H9 (cell line): Measurements from ENCODE around the gene LIPA. TPM values are rescaled to one million over a fixed set of nuclear protein-coding genes. Genes with fewer than 3 reads are reported as not detected.

Source experiments
- DNase-seq: peaks from one replicate; pipeline ENCODE4 v3.0.0-alpha.2; 2017
- H2AFZ ChIP-seq: one replicate; pipeline ENCODE4 v1.6.1; 2013; ENCODE audit warnings: mild to moderate bottlenecking, low read length, control low read depth, moderate library complexity
- H2AK5ac ChIP-seq: 2 replicates; pipeline ENCODE4 v1.6.1; 2013; ENCODE audit warnings: low read length, control low read depth, mixed read lengths; ENCODE audit not compliant: insufficient read length
- H2BK120ac ChIP-seq: one replicate; pipeline ENCODE4 v1.6.1; 2013; ENCODE audit warnings: low read depth, mild to moderate bottlenecking, low read length, control low read depth, inconsistent platforms; ENCODE audit not compliant: poor library complexity, severe bottlenecking
- H2BK12ac ChIP-seq: 2 replicates; pipeline ENCODE4 v1.6.1; 2013; ENCODE audit warnings: low read length, control low read depth, mixed read lengths, low read depth; ENCODE audit not compliant: insufficient read length
- H2BK15ac ChIP-seq: 2 replicates; pipeline ENCODE4 v1.6.1; 2013; ENCODE audit warnings: low read depth, low read length, control low read depth
- H2BK20ac ChIP-seq: one replicate; pipeline ENCODE4 v1.6.1; 2013; ENCODE audit warnings: low read depth, mild to moderate bottlenecking, low read length, control low read depth, inconsistent platforms; ENCODE audit not compliant: poor library complexity, severe bottlenecking
- H2BK5ac ChIP-seq: 2 replicates; pipeline ENCODE4 v1.6.1; 2013; ENCODE audit warnings: low read length, control low read depth, mixed read lengths; ENCODE audit not compliant: insufficient read length
- H3K14ac ChIP-seq: 2 replicates; pipeline ENCODE4 v1.6.1; 2013; ENCODE audit warnings: low read length, control low read depth; ENCODE audit not compliant: insufficient read depth
- H3K18ac ChIP-seq: 2 replicates; pipeline ENCODE4 v1.6.1; 2013; ENCODE audit warnings: low read depth, mild to moderate bottlenecking, mixed read lengths, low read length, control low read depth; ENCODE audit not compliant: insufficient read length
- H3K23ac ChIP-seq: 2 replicates; pipeline ENCODE4 v1.6.1; 2013; ENCODE audit warnings: low read length, control low read depth, mixed read lengths, low read depth; ENCODE audit not compliant: insufficient read length
- H3K23me2 ChIP-seq: 2 replicates; pipeline ENCODE4 v1.6.1; 2013; ENCODE audit warnings: low read depth, mild to moderate bottlenecking, mixed read lengths, low read length, control low read depth; ENCODE audit not compliant: insufficient read length, poor library complexity, severe bottlenecking
- H3K27ac ChIP-seq: 2 replicates; pipeline ENCODE4 v1.5.1; 2013; ENCODE audit warnings: low read length, control low read depth, mixed read lengths, low read depth; ENCODE audit not compliant: insufficient read length
- H3K27me3 ChIP-seq: 2 replicates; pipeline ENCODE4 v1.6.1; 2013; ENCODE audit warnings: low read length, control low read depth, inconsistent platforms; ENCODE audit not compliant: insufficient read depth
- H3K4ac ChIP-seq: 2 replicates; pipeline ENCODE4 v1.6.1; 2013; ENCODE audit warnings: low read depth, mild to moderate bottlenecking, control low read depth, inconsistent platforms, low read length, moderate library complexity
- H3K4me1 ChIP-seq: 2 replicates; pipeline ENCODE4 v1.6.1; 2013; ENCODE audit warnings: low read length, control low read depth, inconsistent platforms; ENCODE audit not compliant: insufficient read depth
- H3K4me2 ChIP-seq: 2 replicates; pipeline ENCODE4 v1.6.1; 2013; ENCODE audit warnings: low read length, control low read depth, mixed read lengths; ENCODE audit not compliant: insufficient read length, insufficient read depth
- H3K56ac ChIP-seq: 2 replicates; pipeline ENCODE4 v1.6.1; 2013; ENCODE audit warnings: low read depth, mild to moderate bottlenecking, mixed read lengths, low read length, control low read depth; ENCODE audit not compliant: insufficient read length
- H3K79me1 ChIP-seq: 2 replicates; pipeline ENCODE4 v1.6.1; 2013; ENCODE audit warnings: low read depth, mild to moderate bottlenecking, moderate library complexity, low read length, control low read depth, inconsistent platforms; ENCODE audit not compliant: insufficient read depth, poor library complexity, severe bottlenecking
- H3K79me2 ChIP-seq: 2 replicates; pipeline ENCODE4 v1.6.1; 2013; ENCODE audit warnings: low read length, control low read depth, inconsistent platforms; ENCODE audit not compliant: insufficient read depth
- H3K9ac ChIP-seq: 2 replicates; pipeline ENCODE4 v1.6.1; 2013; ENCODE audit warnings: low read length, control low read depth, mixed read lengths; ENCODE audit not compliant: insufficient read length; ENCODE audit errors: extremely low read depth
- H3K9me3 ChIP-seq: one replicate; pipeline ENCODE4 v1.6.1; 2013; ENCODE audit warnings: low read depth, low read length, inconsistent platforms; ENCODE audit not compliant: control insufficient read depth
- H3T11ph ChIP-seq: one replicate; pipeline ENCODE4 v1.6.1; 2013; ENCODE audit warnings: mild to moderate bottlenecking, low read length, control low read depth, inconsistent platforms
- H4K20me1 ChIP-seq: one replicate; pipeline ENCODE4 v1.6.1; 2013; ENCODE audit not compliant: control insufficient read depth, insufficient read length, insufficient read depth
- H4K5ac ChIP-seq: 2 replicates; pipeline ENCODE4 v1.6.1; 2013; ENCODE audit warnings: low read depth, mild to moderate bottlenecking, mixed read lengths, low read length, control low read depth; ENCODE audit not compliant: insufficient read length
- H4K8ac ChIP-seq: replicated peaks from 2 replicates; pipeline ENCODE4 v1.6.1; 2013; ENCODE audit warnings: low read length, control low read depth, mixed read lengths, low read depth; ENCODE audit not compliant: insufficient read length
- H4K91ac ChIP-seq: 2 replicates; pipeline ENCODE4 v1.6.1; 2013; ENCODE audit warnings: low read depth, mild to moderate bottlenecking, moderate library complexity, mixed read lengths, low read length, control low read depth; ENCODE audit not compliant: insufficient read length
- H3K27ac Mint-ChIP-seq, 3 experiments: 2 replicates in 2 of 3; 3 replicates in 1 of 3; pipeline ENCODE4 v1.8.0; 2020 to 2021; ENCODE audit warnings: mixed read lengths in 3 of 3, mild to moderate bottlenecking in 1 of 3, moderate library complexity in 1 of 3
- H3K27me3 Mint-ChIP-seq: 2 replicates; pipeline ENCODE4 v1.8.0; 2021; ENCODE audit warnings: low read depth, mild to moderate bottlenecking, moderate library complexity, mixed read lengths
- H3K36me3 Mint-ChIP-seq, 3 experiments: 2 replicates in 2 of 3; 3 replicates in 1 of 3; pipeline ENCODE4 v1.8.0; 2020 to 2021; ENCODE audit warnings: low read depth in 3 of 3, mixed read lengths in 3 of 3; ENCODE audit not compliant: insufficient read depth in 1 of 3
- H3K4me1 Mint-ChIP-seq, 2 experiments: 2 replicates each; pipeline ENCODE4 v1.8.0; 2020; ENCODE audit warnings: mixed read lengths in 2 of 2
- H3K4me3 Mint-ChIP-seq, 2 experiments: 2 replicates in 1 of 2; 3 replicates in 1 of 2; pipeline ENCODE4 v1.8.0; 2020 to 2021; ENCODE audit warnings: mild to moderate bottlenecking in 2 of 2, mixed read lengths in 2 of 2, moderate library complexity in 1 of 2
- H3K9me3 Mint-ChIP-seq, 2 experiments: 2 replicates in 1 of 2; 3 replicates in 1 of 2; pipeline ENCODE4 v1.8.0; 2020; ENCODE audit warnings: mild to moderate bottlenecking in 2 of 2, mixed read lengths in 2 of 2, moderate library complexity in 1 of 2
- WGBS: extraction: QIAGEN DNeasy Blood & Tissue Kit; methylation state at CpG from one replicate; pipeline ENCODE4 v1.1.7; 2013; ENCODE audit warnings: missing lambda C conversion rate, low lambda C conversion rate, mixed read lengths; ENCODE audit not compliant: insufficient read length; ENCODE audit errors: extremely low coverage; 5-methylcytosine and 5-hydroxymethylcytosine counted together
- total RNA-seq: library from RNA; stranded (reverse); gene quantifications from 2 replicates; pipeline ENCODE4 v1.2.1, GENCODE V29; 2021
- TF ChIP-seq, protein P1 (sequence below): fragments of 200-600 bp; sonication (generic); conservative IDR thresholded peaks from 3 replicates; pipeline ENCODE4 v1.8.0; 2021; ENCODE audit warnings: antibody characterized with exemption, mild to moderate bottlenecking

Gene LIPA
- total RNA-seq, 1 experiment from 2014 or later, result 20.9 TPM

DNA sequence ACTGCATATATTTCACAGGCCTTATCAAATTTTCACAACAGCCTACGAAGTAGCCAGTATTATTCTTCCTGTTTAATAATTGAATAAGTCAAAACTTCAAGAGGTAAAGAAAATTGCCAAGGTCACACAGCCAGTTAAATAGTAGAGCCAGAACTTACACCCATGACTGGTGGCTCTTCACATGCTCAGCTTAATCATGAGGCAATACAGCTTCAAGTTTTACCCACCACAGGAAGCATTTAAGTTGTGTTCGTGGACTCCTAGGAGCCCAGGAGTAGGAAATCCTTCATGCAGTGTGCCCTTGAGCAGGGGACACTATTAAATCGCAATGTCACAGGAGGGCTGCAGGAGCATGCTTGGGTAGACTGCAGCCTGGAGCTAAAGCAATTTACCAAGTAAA lies 11.1 kb downstream of the LIPA start:
- H3K27ac Mint-ChIP-seq, result no peak overlapping the region
- no peak overlapping the region for H3K14ac ChIP-seq
- H3K18ac ChIP-seq, result no peak overlapping the region
- H3K4ac ChIP-seq, result no peak overlapping the region
- H3K4me3 Mint-ChIP-seq, result no peak overlapping the region
- no peak overlapping the region for H3K23ac ChIP-seq
- no peaks in the 10 kb centered on the region for H3K9me3 ChIP-seq
- peaks cover 13% of the 10 kb centered on the region for H3K4me1 ChIP-seq
- H3T11ph ChIP-seq, result no peak overlapping the region
- H2BK20ac ChIP-seq, result no peak overlapping the region
- no peak overlapping the region for H4K5ac ChIP-seq
- no peak overlapping the region for H2AK5ac ChIP-seq
- DNase-seq, result no peak
- no peak overlapping the region for H4K8ac ChIP-seq
- H3K23me2 ChIP-seq, result no peaks in the 10 kb centered on the region
- H2AFZ ChIP-seq, result no peak overlapping the region
- no peaks in the 10 kb centered on the region for H3K27me3 ChIP-seq
- H3K4me2 ChIP-seq, result no peak overlapping the region
- no peak overlapping the region for H2BK12ac ChIP-seq
- no peak overlapping the region for H4K91ac ChIP-seq
- H3K9me3 Mint-ChIP-seq, result no peaks in the 10 kb centered on the region; a peak in 1 of 5 replicates
- H3K79me1 ChIP-seq, result no peaks in the 10 kb centered on the region
- no peak overlapping the region for H3K9ac ChIP-seq
- TF ChIP-seq, protein P1, sequence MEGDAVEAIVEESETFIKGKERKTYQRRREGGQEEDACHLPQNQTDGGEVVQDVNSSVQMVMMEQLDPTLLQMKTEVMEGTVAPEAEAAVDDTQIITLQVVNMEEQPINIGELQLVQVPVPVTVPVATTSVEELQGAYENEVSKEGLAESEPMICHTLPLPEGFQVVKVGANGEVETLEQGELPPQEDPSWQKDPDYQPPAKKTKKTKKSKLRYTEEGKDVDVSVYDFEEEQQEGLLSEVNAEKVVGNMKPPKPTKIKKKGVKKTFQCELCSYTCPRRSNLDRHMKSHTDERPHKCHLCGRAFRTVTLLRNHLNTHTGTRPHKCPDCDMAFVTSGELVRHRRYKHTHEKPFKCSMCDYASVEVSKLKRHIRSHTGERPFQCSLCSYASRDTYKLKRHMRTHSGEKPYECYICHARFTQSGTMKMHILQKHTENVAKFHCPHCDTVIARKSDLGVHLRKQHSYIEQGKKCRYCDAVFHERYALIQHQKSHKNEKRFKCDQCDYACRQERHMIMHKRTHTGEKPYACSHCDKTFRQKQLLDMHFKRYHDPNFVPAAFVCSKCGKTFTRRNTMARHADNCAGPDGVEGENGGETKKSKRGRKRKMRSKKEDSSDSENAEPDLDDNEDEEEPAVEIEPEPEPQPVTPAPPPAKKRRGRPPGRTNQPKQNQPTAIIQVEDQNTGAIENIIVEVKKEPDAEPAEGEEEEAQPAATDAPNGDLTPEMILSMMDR, result no peak
- H2BK5ac ChIP-seq, result no peak overlapping the region
- no peak overlapping the region for H2BK15ac ChIP-seq
- no peak overlapping the region for H3K27ac ChIP-seq
- no peak overlapping the region for H2BK120ac ChIP-seq
- H3K79me2 ChIP-seq, result no peaks in the 10 kb centered on the region
- H3K27me3 Mint-ChIP-seq, result no peaks in the 10 kb centered on the region
- WGBS, result no CpG with 5 or more reads among the region's 3 CpGs
- peaks cover 38 to 44% of the 10 kb centered on the region in 2 experiments for H3K4me1 Mint-ChIP-seq
- peaks cover 0 to 4% (median 0%) of the 10 kb centered on the region in 3 experiments; a peak in 2 of 7 replicates for H3K36me3 Mint-ChIP-seq
- H4K20me1 ChIP-seq, result no peaks in the 10 kb centered on the region
- no peak overlapping the region for H3K56ac ChIP-seq
